Brain microvascular endothelial cell (primary cell): ENCODE measurements around the gene PEX7.
"Not testable (repeated sequence)": the region's sequence is repeated elsewhere in the genome, so short reads cannot be mapped to it uniquely, and the experiment has no call there.

Source experiments
- DNase-seq: peaks from one replicate; pipeline ENCODE4 v3.0.0-alpha.2; 2020
- H3K27ac ChIP-seq: fragments of 250-450 bp; sonication (Bioruptor Pico); 2 replicates; pipeline ENCODE4 v1.5.1; 2020; ENCODE audit warnings: mild to moderate bottlenecking, moderate library complexity
- H3K27me3 ChIP-seq: fragments of 250-450 bp; sonication (Bioruptor Pico); replicated peaks from 2 replicates; pipeline ENCODE4 v1.5.1; 2020; ENCODE audit warnings: mild to moderate bottlenecking
- H3K36me3 ChIP-seq: fragments of 250-450 bp; sonication (Bioruptor Pico); replicated peaks from 2 replicates; pipeline ENCODE4 v1.5.1; 2020; ENCODE audit warnings: mild to moderate bottlenecking
- H3K4me3 ChIP-seq: 2 replicates; pipeline ENCODE4 v1.5.1; 2011; ENCODE audit warnings: low read depth, mild to moderate bottlenecking, control low read depth, low read length, moderate library complexity
- in situ Hi-C: cut with HindIII; loops from 2 replicates; pipeline ENCODE4 v1.10.0; 2017; ENCODE audit warnings: low sequenced_read_pairs, low pct_ligation_motif_present
- TF ChIP-seq, protein P1 (sequence below): IDR thresholded peaks from 2 replicates; pipeline ENCODE4 v1.5.1; 2011; ENCODE audit warnings: low read depth, mild to moderate bottlenecking, moderate library complexity, low read length, control low read depth, inconsistent platforms; ENCODE audit errors: missing control alignments

PEX7 gene

DNA sequence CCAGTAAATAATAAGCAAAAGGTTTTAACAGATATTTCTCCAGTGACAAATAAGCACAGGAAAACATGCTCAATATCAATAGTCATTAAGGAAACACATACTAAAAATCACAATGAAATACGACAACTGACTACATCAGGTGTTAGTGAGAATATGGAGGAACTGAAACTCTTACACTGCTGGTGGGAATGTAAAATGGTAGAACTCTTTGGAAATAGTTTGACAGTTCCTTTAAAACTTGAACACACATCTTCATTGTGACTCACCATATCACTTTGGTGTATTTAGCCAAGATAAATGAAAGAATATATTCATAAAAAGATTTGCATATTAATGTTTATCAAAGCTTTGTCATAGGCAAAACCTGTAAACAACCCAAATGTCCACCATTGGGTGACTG lies 18.8 kb upstream of the PEX7 start:
- Histone ChIP-seq H3K27me3 (no peaks in the 10 kb centered on the region), H3K36me3 (no peaks in the 10 kb centered on the region), H3K4me3 (no peak overlapping the region), H3K27ac (no peak overlapping the region)
- DNase-seq = no peak
- in situ Hi-C loops = no loop called here
- TF ChIP-seq, protein P1, sequence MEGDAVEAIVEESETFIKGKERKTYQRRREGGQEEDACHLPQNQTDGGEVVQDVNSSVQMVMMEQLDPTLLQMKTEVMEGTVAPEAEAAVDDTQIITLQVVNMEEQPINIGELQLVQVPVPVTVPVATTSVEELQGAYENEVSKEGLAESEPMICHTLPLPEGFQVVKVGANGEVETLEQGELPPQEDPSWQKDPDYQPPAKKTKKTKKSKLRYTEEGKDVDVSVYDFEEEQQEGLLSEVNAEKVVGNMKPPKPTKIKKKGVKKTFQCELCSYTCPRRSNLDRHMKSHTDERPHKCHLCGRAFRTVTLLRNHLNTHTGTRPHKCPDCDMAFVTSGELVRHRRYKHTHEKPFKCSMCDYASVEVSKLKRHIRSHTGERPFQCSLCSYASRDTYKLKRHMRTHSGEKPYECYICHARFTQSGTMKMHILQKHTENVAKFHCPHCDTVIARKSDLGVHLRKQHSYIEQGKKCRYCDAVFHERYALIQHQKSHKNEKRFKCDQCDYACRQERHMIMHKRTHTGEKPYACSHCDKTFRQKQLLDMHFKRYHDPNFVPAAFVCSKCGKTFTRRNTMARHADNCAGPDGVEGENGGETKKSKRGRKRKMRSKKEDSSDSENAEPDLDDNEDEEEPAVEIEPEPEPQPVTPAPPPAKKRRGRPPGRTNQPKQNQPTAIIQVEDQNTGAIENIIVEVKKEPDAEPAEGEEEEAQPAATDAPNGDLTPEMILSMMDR = no peak

DNA sequence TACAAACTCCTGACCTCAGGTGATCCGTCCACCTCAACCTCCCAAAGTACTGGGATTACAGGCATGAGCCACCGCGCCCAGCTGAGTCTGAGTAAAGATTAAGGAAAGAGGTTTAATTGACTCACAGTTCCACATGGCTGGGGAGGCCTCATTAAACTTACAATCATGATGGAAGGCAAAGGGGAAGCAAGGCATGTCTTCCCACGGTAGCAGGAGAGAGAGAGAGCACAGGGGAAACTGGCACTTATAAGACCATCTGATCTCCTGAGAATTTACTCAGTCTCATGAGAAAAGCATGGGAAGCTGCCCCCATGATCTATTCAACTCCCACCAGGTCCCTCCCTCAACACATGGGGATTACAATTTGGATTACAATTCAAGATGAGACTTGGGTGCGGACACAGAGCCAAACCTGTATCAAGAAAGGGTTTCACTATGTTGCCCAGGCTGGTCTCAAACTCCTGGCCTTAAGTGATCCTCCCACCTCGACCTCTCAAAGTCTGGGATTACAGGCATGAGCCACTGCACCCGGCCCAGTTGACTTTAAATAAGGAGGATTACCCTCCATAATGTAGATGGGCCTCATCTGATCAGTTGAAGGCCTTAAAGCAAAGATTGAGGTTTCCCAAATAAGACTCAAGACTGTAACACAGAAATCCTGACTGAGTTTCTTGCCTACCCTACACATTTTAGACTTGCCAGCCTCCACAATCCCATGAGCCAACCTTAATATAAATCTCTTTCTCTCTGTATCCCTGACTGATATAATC lies 13.1 kb upstream of the PEX7 start:
- H3K27ac ChIP-seq = no peak overlapping the region
- no peak overlapping the region for H3K4me3 ChIP-seq
- H3K36me3 ChIP-seq = no peaks in the 10 kb centered on the region
- DNase-seq = no peak
- TF ChIP-seq, protein P1 = no peak
- in situ Hi-C loops = no loop called here
- H3K27me3 ChIP-seq = no peaks in the 10 kb centered on the region

DNA sequence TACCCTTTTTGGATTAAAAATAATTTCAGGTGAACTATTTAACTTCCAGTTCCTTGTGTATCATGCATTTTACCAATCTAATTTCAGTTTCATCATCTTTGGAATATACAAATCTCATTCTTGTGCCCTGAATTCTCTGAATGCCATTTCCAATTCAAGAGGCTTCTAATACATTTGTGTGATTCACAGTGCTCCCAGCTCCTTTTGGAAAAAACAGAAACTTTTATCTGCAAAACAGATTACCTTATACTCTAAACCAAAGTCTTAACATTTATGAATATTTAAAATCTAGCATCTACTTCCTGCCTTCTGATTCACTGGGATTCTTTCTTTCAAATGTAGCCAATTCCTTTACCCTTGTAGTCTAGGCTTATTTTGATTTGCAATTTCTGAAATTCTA lies 11.1 kb upstream of the PEX7 start:
- in situ Hi-C loops = no loop called here
- Histone ChIP-seq H3K36me3 (no peaks in the 10 kb centered on the region), H3K27ac (no peak overlapping the region), H3K27me3 (no peaks in the 10 kb centered on the region), H3K4me3 (no peak overlapping the region)
- TF ChIP-seq, protein P1 = no peak
- DNase-seq = no peak

DNA sequence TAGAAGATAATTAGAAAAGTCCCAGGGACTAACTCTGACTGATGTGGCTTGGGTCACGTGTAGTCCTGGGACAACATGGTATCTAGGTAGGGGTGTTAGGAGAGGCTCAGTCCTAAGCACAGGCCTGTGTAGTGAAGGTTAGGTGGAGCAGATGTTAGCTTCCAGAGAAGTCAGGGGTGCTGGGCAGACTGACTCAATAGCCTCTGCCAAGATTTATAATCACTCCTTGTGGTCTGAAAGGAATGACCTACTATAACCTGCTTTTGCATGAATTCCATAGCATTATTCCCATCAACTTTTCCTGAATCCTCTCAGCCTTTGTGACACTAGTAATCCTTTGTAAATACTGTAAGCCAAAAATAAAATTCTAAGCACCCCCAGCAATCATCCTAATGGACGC lies 10.2 kb upstream of the PEX7 start:
- no peak for DNase-seq
- Histone ChIP-seq H3K27ac (no peak overlapping the region), H3K4me3 (no peak overlapping the region), H3K36me3 (no peaks in the 10 kb centered on the region), H3K27me3 (no peaks in the 10 kb centered on the region)
- in situ Hi-C loops = no loop called here
- TF ChIP-seq, protein P1 = no peak

DNA sequence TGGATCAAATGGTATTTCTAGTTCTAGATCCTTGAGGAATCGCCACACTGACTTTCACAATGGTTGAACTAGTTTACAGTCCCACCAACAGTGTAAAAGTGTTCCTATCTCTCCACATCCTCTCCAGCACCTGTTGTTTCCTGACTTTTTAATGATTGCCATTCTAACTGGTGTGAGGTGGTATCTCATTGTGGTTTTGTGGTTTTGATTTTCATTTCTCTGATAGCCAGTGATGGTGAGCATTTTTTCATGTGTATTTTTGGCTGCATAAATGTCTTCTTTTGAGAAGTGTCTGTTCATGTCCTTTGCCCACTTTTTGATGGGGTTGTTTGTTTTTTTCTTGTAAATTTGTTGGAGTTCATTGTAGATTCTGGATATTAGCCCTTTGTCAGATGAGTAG lies 6.8 kb upstream of the PEX7 start:
- H3K27ac ChIP-seq, H3K4me3 ChIP-seq, in situ Hi-C loops, H3K36me3 ChIP-seq, H3K27me3 ChIP-seq, DNase-seq: not testable (repeated sequence)

DNA sequence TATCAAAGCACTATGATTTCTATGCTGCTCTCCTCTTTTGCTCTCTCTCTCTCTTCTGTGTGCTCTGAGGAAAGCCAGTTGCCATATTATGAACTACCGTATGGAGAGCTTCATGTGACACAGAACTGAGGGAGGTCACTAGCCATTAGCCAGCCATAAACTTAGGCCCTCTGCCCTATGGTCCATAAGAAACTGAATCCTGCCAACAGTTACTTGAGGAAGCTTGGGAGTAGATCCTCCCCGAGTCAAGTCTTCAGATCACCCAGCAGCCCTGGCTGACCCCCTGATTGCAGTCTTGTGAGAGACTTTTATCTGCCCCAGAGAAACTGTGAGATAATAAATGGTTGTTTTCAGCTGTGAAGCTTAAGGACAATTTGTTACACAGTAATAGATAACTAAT lies 5.7 kb upstream of the PEX7 start:
- Histone ChIP-seq H3K36me3 (no peaks in the 10 kb centered on the region), H3K27ac (no peak overlapping the region), H3K4me3 (no peak overlapping the region), H3K27me3 (no peaks in the 10 kb centered on the region)
- no peak for DNase-seq
- in situ Hi-C loops = no loop called here
- TF ChIP-seq, protein P1 = no peak
